Glomerular endothelial cell (primary cell): ENCODE data around the gene PRSS21. TPM values are rescaled to one million over a fixed set of nuclear protein-coding genes. Genes with fewer than 3 reads are reported as not detected.

ENCODE experiments used
- DNase-seq: peaks from one replicate; pipeline ENCODE4 v3.0.0-alpha.2; 2011; ENCODE audit warnings: low read depth, low spot score; ENCODE audit errors: extremely low read depth
- total RNA-seq: library from RNA; depleted of rRNA; stranded (reverse); fragments of >200 nt; gene quantifications from 2 replicates; pipeline ENCODE4 v1.2.3, GENCODE V29; 2015

Gene PRSS21
- total RNA-seq, 1 donor from 2014 or later = not detected

- DNase-seq = no peak
Observed at GRCh38 chr16:2840914-2841313, 23.9 kb downstream of the PRSS21 start.

- DNase-seq = no peak
Observed at GRCh38 chr16:2841606-2842339, 24.7 kb downstream of the PRSS21 start.

- no peak for DNase-seq
Observed at GRCh38 chr16:2842340-2843000, 25.4 kb downstream of the PRSS21 start.

- no peak for DNase-seq
Observed at GRCh38 chr16:2843526-2843925, 26.5 kb downstream of the PRSS21 start.

GRCh38 chr16:2845116-2845515, 28.1 kb downstream of the PRSS21 start:
- no peak for DNase-seq

- no peak for DNase-seq
Observed at GRCh38 chr16:2846511-2847310, 29.7 kb downstream of the PRSS21 start.

GRCh38 chr16:2848933-2849725, 32.1 kb downstream of the PRSS21 start:
- no peak for DNase-seq

GRCh38 chr16:2852003-2852730, 35.1 kb downstream of the PRSS21 start:
- no peak for DNase-seq

- no peak for DNase-seq
Observed at GRCh38 chr16:2852731-2853507, 35.9 kb downstream of the PRSS21 start.

GRCh38 chr16:2853531-2854073, 36.6 kb downstream of the PRSS21 start:
- DNase-seq = no peak

- no peak for DNase-seq
Observed at GRCh38 chr16:2854700-2855309, 37.8 kb downstream of the PRSS21 start.

GRCh38 chr16:2855536-2855935, 38.5 kb downstream of the PRSS21 start:
- DNase-seq = no peak

- no peak for DNase-seq
Observed at GRCh38 chr16:2856061-2856670, 39.1 kb downstream of the PRSS21 start.

- no peak for DNase-seq
Observed at GRCh38 chr16:2856686-2857450, 39.8 kb downstream of the PRSS21 start.

- DNase-seq = no peak
Observed at GRCh38 chr16:2857451-2858244, 40.6 kb downstream of the PRSS21 start, which contains the start of gene PRSS22. TSS of gene PRSS22 (minus strand) at chr16:2858170. CDS start at chr16:2858104, 66 bp downstream.

- DNase-seq = no peak
Observed at GRCh38 chr16:2858245-2859025, 41.4 kb downstream of the PRSS21 start.
